ENCODE data around the gene CEP131.
A peak's percentile ranks its signal among the peaks of the same experiment; 100 is the strongest.

CEP131 gene

GRCh38 chr17:81143717-81144422, 78.9 kb downstream of the CEP131 start:
- no peak for DNase-seq

- no peak for DNase-seq
Observed at GRCh38 chr17:81143200-81143527, 79.6 kb downstream of the CEP131 start.

DNA sequence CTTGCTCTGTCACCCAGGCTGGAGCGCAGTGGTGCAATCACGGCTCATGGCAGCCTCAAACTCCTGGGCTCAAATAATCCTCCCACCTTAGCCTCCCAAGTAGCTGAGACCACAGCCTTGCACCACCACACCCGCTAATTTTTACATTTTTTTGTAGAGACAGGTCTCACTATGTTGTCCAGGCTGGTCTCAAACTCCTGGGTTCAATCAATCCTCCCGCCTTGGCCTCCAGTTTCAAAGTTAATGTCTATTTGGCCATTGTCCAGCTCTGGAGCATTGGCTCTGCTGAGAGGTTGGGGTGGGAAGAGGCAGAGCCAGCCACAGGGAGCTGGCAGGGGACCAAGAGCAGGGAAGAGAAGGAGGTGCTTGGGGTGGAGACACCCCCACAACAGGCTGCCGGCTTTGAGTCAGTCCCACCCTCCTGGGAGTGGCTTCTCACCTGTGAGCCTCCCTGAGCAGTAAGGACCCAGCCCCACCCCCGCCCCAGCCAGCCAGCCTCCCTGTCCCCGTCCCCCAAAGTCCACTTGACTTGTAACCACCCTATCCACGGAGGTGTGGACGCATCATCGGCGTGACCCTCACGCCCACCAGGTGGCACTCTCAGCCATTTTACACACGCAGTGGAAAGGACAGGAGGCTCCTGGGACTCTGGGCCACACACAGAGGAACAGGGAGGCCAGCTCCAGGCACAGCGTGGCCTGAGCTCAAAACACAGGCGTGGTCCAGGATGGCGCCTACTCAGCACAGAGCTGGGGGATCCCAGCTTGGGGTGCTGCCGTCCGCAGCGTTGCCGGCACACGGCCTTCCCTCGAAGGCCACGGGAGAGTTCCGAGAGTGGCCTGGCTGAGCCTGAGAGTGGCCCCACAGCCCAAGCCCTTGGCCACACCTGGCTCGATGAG, 80.2 kb downstream of the CEP131 start:
- DNase-seq: peak; percentile 73

DNA sequence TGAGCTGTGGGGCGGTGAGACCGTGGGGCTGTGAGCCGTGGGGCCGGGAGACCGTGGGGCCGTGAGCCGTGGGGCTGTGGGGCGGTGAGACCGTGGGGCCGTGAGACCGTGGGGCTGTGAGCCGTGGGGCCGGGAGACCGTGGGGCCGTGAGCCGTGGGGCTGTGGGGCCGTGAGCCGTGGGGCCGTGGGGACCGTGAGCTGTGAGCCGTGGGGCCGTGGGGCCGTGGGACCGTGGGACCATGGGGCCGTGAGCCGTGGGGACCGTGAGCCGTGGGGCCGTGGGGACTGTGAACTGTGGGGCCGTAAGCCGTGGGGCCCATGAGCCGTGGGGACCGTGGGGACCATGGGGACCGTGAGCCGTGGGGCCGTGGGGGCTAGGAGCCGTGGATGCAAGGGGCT, 82.1 kb downstream of the CEP131 start:
- no peak for DNase-seq

DNA sequence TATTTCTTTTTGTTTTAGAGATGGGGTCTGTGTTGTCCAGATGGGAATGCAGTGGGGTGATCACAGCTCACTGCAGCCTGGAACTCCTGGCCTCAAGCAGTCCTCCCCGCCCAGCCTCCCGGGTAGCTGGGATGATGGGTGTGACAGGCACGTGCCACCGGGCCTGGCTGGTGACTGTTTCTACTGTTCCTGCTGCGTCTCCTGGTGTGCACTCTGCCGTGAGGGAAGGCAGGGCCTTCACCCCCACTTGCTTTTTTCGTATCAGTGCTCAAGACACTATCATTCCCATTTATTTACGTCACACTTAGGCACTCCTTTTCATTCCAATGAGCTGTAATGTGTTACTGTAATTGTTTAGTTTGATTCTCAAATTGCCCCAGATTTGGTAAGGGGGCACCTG, 82.7 kb downstream of the CEP131 start:
- no peak for DNase-seq
